DMS153 treated with DMSO at 0.1 percent for 48 hours (cell line): ENCODE measurements around the gene PTF1A.

ENCODE experiments used
- DNase-seq: peaks from one replicate; lab custom pipeline; 2025; ENCODE audit not compliant: unreplicated experiment; lab: John Stamatoyannopoulos, UW

Gene PTF1A

DNA sequence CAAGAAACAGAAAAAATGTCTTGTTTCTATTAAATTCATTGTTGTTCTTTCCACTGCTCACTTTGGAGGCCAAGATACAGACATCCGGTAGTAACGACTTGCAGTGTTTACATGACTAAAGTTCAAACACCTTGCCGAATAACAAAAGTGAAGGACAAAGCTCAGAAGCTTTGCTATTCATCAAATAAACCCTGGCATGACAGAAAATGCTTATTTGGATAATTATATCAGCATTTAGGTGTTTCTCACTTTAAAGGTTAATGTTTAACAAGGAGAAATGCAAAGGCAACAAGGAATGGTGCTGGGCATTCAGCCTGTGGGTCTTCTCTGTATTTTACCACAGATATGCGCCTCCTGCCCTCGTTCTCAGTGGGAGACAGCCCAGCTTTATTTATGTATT, 5.4 kb upstream of the PTF1A start:
- no peak for DNase-seq

DNA sequence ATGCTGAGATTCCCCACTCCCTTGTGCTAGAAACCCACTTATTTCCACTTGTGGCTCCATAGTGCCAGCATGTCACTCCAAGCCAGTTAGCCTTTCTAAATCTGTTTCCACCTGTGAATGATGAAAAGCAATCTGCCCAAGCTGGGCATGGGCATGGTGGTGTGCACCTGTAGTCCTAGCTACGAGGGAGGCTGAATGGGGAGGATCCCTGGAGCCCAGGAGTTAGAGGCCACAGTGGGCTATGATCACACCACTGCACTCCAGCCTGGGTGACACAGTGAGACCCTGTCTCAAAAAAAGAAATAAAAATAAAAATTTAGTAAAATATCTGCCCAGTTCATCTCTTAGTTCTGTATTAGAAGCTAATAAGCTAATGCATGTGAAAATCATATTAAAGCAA, 5.0 kb upstream of the PTF1A start:
- DNase-seq, result no peak

DNA sequence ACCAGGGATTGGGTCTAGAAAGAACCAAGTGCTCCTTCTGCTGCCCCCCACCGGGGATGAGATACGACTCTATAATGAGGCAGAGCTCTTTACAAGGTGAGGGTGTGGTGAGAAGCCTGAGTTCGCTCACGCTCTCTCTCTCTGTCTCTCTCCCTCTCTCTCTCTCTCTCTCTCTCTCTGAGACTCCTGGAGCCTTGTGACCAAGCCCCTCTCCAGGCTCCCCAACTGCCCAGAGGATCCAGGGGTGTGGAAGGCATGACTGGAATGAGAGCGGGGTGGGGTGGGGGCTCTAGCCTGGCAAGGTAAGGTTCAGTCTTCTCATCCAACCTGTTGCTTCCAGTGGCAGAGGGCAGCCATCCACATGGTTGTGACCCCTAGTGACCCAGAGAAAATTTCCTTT, 3.1 kb upstream of the PTF1A start:
- no peak for DNase-seq

DNA sequence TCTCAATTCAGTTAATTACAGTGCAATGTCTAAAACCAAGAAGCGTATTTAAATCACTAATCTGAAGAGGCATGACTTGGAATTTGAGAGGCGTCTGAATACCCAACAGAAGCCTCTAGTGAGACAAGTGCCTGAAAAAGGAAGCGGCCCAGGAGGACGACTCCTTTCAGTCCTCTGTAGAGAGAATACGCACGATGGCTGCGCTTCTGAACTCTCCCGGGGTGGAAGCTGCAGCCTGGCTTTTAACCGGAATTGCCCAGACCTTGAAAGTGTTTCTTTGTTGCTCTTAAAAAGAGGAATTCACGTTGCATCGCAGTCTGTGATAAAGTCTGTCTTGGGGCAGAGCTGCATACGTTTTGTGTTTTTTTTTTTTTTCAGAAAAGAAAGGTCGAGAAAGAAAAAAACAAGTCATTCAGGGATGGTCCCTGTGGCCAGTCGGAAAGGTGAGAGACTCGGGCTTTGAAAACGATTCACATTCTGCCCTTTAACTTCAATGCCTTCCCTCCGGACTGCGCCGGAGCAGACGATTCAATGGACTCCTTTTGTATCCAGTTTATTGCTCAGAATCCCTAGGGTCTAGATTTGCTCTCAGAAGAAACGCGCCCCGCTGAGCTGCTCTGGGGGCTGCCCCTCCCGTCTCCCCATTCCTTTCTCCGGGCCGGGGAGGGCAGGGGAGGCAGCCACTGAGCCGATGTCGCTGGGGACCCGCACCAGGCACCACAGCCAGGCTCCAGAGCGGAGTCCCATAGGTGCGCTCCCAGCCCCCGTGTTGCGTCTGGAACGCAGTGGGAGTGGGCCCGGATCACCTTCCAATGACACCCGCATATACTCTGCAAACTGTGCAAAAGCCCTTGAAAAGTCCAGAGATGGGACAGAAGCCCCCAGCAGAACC, 994 bp upstream of the PTF1A start:
- no peak for DNase-seq

DNA sequence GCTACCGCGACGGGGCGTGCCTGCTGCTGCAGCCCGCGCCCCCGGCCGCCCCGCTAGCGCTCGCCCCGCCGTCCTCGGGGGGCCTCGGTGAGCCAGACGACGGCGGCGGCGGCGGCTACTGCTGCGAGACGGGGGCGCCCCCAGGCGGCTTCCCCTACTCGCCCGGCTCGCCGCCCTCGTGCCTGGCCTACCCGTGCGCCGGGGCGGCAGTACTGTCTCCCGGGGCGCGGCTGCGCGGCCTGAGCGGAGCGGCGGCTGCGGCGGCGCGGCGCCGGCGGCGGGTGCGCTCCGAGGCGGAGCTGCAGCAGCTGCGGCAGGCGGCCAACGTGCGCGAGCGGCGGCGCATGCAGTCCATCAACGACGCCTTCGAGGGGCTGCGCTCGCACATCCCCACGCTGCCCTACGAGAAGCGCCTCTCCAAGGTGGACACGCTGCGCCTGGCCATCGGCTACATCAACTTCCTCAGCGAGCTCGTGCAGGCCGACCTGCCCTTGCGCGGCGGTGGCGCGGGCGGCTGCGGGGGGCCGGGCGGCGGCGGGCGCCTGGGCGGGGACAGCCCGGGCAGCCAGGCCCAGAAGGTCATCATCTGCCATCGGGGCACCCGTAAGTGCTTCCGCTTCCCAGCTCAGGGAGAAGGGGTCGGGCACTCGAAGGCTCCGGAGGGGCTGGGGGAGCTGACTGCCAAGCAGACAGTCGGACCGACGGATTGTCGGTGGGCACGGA, 761 bp downstream of the PTF1A start:
- no peak for DNase-seq

DNA sequence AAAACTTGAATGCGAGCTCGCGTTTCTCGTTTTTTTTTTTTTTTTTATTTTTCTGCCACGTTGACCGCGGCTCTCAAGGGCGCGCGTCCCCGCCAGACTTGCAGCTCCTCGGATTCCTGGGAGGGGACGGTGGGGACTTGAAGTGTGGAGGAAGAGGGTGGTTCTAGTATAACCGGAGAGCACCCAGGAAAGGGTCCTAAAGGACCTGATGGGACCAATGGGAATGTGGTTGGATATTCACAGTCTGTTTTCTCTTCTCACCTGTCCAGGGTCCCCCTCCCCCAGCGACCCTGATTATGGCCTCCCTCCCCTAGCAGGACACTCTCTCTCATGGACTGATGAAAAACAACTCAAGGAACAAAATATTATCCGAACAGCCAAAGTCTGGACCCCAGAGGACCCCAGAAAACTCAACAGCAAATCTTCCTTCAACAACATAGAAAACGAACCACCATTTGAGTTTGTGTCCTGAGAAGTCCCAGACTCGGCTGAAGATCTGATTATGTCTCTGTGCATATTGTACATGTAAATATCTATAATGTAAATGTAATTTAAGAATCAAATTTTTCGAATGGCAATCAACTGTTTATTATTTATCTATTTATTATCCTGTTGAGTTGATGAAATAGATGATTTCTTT, 1.4 kb downstream of the PTF1A start:
- no peak for DNase-seq

DNA sequence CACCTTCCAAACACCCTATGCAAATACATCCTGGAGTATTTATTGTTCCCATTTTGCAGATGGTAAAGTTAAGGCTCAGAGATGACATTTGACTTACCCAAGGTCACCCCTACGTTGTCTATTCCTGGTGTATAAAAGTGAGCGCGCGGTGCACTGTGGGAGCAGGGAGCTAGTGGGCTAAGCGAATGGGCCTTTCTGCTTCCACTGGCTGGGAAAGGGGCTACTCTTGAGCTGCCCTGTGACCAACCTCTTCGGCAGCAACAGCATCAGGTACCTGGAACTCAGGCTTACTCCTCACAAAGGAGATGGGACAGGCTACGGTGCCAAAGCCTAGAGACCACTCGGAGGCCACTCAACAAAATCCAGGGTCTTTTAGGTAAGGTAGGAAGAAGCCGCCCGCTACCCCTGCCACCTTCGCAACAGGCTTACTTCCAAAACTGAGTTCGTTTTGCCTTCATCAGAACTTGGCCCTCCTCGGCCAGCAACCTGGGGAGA, 2.4 kb downstream of the PTF1A start:
- DNase-seq, result no peak

DNA sequence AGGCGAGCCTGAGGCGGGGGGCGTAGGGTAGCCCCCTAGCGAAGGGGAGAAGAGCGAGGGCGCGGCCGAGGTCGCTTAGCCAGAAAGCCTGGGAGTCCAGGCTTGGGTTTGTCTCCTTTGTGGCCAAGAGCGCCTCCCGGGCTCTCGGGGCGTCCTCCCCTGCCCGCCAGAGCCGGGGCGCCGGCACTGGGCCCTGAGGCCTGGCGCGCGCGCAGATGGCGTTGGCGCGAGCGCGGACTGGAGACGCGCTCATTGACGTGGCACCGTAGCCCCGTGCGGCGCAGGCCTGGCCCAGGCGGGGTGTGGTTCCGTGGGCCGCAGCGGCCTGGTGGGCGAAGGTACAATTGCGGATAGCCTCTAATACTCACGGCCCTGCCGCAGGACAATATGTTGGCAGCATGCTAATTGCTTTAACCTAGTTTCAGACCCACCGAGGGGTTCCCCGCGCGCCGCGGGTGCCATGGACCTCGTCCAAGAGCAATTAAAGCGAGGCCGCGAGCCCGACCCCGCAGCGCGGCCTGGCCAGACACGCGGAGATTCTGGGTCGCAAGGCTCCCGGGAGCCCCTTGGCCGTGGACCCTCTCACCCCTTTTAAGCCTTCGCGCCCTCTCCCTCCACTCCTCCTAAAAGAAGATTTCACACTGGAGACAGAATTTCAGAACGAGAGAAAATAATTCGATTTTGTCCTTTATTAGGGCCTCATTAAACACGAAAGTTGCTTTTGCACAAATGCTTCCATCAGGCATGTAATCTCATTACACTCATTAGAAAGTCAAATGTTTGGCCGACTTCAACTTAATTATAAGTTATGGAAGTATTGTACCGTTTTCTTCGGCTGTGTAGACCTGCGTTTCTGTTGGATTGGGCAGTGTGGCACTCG, 3.1 kb downstream of the PTF1A start:
- no peak for DNase-seq

DNA sequence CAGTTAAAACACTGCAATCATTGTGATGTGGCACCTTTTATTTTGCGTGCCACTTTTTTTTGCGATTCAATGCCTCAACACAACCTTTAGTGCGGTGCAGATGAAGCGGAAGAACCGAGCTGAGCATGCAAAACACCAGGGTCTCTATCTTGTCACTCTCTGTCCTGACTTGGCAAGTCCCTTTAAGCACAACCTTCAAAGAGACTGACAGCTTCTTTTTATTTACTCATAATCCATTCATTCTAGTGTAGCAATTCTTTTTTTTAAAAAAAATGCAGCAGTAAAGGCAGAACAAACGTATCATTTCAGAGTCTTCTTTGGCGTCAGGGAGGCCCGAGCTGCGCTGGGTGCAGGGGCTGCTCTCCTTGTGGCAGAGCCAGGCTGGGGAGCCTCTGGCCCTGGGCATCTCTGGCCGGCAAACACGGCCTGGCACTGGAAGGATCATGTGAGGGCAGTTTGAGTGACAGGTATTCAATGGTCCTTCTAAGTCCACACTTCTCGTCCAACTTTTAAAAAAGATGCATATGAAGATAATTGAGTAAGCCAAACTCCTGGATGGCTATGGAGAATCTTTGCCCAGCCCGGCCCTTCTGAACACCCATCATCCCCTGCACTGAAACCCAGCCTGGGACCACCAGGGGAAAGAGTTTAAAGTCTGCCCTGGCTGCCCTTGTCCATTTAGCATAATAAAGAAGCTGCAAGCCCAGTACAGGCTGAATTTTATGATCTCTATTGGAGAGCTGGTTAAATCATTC, 3.9 kb downstream of the PTF1A start:
- DNase-seq, result no peak

DNA sequence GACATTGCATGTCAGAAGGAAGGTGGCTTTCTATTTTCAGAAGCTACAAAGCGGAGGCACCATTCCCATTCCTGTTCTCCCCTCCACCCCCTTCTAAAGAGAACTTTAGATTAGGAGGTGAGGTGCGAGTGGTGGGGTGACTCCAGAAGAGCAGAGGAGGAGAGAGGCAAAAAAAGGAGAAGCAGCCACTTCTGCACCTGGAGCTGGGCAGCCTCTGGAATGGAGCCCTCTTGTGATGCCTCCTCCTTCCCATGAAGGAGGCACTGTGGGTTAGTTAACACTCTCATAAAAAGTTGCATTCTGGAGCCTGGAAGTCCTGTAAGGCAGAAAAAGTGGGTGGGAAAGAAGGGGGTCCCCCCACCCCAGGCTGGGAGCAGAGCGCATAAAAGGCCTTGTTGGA, 4.8 kb downstream of the PTF1A start:
- no peak for DNase-seq

DNA sequence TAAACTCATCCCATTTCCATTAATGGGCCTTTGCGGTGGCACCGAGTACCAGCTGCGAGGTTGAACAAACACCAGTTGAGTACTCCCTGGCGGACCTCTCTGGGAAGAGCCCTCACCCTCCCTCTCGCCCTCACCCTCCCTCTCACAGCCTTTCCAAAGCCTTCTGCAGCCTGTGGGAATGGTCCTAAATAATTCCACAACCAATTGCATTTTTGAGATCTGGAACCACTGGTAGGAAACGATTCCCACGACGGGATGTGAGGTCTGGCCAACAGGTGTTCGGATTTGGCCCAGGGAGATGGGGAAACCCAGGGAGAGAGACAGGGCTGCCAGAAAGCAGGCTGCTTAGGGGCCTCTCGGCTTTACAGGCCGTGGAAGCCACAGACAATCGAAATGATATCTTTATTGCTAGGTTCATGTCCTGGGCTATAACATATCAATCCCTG, 5.3 kb downstream of the PTF1A start:
- no peak for DNase-seq

DNA sequence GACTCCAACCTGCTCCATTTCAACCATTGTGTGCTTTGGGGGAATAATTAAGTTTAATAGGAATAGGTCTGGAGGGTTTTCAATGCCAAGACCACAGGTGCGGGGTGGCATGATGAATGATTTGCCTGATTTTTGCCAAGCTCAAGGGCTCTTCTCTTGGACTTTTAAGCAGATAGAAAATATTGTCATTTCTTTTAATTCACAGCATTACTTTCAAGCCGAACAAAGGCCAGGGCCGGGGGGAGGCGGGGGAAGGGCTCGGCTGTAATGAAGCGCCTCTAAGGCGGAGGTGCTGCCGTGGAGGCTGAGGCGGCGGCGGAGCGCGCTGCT, 6.5 kb downstream of the PTF1A start:
- DNase-seq, result no peak

DNA sequence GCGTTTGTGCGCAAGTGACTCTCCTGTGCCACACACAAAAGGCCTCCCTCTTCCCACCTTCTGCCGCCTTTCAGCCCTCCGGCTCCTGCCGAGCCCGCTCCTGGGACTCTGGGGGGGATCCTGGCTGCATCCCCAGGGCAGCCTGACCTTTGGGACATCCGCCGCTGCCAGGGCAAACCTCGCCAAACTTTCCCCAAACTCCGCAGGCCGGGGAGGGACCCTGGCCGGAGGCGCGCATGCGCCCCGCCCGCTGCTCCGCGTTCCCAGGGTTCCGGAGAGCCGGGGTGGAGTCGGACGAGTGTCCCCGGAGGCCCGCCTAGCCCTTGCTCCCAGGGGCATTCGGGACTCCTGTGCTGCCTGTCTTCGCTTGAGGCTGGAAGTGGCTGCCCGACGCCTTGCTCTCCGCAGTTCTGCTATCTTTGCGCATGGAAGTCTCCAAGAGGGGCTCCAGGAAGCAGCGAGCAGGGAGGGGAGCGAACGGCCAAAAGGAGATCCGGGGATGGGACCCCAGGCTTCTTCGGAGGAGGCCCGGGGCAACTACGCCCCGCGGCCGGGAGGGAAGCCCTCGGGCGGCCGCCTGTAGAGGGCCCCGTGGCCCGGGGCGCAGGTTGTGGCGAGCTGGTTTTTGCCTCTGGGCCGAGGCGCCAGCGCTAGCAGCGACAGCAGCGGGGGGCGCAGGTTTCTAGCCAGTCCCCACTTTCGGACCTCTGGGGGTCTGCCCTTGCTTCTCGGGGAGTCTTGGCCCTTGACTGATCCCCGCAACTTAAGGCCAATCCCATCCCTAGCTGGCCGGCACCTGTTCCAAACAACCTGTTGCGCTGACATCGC, 7.0 kb downstream of the PTF1A start:
- DNase-seq, result no peak

DNA sequence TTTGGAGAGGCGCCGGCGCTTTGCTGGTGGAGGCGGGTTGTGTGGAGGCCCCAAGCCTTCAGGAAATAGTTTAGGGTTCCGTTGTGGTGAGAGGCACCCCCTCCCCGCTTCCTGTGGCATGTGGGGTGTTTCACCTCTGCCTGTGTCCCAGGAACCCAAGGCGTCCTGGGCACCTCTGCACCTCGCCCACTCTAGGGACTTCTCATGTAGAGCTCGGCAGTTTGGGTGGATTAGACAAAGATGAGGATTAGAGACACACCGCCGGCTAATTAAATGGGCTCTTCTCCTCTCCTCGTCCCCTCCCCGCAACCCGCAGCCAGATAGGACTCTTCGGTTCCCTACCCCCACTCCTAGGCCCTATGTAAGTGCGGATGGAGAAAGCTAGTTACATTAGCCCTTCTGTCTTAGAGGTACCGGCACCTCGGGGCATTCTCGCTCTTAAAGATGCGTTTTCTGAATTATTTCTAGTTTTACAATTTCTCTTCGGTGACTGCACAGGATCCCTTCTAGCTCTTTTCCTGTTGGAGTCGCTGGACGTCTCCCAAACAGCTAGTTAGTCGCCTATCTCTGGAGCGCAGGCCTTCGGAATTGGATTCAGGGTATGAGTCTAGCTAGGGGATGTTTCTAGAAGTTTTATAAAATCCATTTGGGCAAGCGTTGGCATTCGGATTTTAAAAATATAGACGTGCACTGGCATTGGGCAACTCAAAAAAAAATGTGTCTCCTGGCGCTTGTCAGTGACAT, 7.8 kb downstream of the PTF1A start:
- no peak for DNase-seq

DNA sequence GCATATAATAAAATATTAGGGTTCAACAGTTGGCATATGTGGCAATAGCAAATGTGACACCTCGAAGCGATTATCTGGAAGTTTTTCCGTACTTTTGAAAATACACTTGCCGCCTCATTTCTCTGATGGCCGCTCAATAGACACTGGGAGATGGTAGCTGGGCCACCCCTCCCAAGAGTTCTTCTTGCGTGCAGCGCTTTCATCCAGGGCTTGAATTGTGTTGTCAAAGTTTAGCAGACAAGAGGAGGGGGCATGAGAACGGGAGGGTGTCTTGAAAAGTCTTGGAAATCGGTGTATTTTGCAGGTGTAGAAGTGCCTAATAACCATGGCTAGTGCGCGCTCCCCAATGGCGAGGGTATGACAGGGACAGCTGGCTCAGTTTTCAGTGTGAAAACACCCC, 8.5 kb downstream of the PTF1A start:
- no peak for DNase-seq

DNA sequence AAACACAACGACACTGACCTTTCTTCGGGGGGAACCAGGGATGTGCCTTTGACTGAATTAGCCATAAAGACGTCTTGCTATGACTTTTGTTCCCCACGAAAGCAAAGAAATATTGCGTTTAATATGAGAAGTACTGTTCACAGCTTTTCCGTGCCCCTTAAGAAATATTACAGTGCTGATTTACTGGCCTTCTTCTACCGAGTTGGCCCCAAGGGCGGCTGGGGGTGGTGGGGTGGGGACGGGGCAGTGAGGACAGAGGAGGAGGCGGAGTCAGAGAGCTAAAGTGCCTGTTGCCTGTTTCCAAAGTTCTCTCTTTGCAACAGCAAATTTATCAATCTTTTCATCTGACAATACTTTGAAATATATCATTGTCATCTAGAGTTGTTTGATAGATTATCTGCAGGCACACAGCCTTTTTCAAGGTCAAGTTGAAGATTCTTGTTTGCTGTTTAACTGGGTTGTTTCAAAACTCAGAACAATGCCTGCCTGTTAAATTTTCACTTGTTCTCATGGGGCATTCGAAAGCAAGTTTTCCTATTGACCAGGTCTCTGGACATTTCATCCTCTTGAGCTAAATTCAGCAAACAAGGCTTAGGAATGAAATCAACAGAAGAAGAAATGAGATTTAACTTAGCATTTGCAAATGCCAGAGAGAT, 9.0 kb downstream of the PTF1A start:
- no peak for DNase-seq

DNA sequence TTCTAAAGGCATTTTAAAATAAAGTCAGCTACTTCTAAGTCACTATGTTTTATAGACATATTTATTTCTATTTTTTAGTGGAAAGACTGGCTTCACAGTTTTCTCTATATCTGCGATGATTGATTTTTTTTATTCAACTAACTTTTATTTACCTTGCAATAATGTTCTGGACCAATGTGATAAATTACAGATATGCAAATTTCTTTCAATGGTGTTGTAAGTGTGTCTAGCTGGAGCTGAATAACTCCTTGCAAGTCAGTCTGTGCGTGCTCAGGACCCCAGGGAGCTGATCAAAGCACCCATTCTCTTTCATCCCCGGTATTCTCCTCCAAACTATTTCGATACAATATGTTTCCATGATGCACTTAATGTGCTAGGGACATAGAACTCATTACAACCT, 9.7 kb downstream of the PTF1A start:
- DNase-seq, result no peak

DNA sequence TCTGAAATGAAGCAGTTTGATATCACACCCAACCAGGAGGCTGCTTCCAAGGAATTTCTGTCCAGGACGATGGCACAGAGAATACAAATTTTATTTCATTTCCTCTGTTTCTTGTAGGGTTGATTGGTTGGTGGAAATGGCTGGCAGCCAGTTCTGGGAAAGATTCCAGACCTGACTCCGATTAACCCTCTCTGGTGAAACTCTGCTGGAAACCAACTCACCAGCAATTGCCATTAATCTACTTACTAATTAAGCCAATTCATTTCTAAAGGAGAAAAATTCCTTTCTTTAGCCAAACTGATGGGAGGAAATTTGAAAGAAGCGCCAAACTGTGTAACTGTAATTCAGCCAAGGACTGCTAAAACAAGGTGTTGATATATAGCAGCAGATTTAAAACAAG, 10.7 kb downstream of the PTF1A start:
- DNase-seq, result no peak
